ENCODE data around the gene COL25A1.
"Not testable (repeated sequence)": the region's sequence is repeated elsewhere in the genome, so short reads cannot be mapped to it uniquely, and the experiment has no call there.

COL25A1 gene

GRCh38 chr4:108903464-108904221 is 398.8 kb downstream of the COL25A1 start:
- no peak for DNase-seq (ENCODE audit: low spot score)

- DNase-seq (ENCODE audit: low spot score): no peak
Measured at GRCh38 chr4:108902769-108903168, 399.7 kb downstream of the COL25A1 start.

DNA sequence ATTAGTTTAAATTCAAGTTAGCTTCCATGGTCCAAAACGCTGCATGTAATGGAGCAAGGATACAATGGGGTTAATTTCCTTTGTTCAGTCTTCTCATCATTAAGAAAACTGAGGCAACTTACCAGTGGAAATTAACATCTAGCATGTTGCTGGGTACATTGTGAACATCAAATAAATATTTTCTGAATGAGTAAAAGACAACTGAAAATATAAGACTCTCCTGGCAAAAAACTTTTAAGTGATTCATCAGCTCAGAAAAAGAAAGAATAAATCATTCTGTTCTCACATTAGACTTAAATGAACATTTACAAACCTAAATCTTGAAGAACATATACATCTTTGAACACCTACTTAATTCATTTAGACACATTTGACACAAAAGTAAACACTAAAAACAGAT is 401.2 kb downstream of the COL25A1 start:
- DNase-seq (ENCODE audit: low spot score): no peak

GRCh38 chr4:108900018-108900580 is 402.4 kb downstream of the COL25A1 start:
- DNase-seq (ENCODE audit: low spot score): no peak

DNA sequence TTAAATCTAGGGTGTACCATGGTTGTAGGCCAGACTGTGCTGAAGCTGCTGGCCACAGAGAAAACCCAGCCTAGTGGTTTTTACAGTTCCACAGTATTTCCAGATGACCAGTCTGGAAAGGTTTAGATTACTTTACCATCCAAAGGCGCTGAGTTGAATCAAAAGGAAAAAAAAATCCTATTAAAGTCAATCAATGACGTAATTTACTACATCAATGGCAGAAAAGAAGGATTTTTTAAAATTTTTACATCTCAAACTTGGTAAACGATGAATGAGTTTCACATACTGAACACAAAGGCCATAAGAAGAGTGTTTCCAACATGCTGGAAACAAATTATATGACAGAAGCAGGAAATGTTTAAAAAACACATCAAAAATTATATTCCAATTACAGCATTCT is 409.0 kb downstream of the COL25A1 start:
- no peak for DNase-seq (ENCODE audit: low spot score)

- DNase-seq (ENCODE audit: low spot score): no peak
Measured at GRCh38 chr4:108891896-108892590, 410.4 kb downstream of the COL25A1 start.

GRCh38 chr4:108890484-108890881 is 412.0 kb downstream of the COL25A1 start:
- DNase-seq (ENCODE audit: low spot score): no peak

- no peak for DNase-seq (ENCODE audit: low spot score)
Measured at GRCh38 chr4:108889696-108890483, 412.6 kb downstream of the COL25A1 start.

- no peak for DNase-seq (ENCODE audit: low spot score)
Measured at GRCh38 chr4:108888769-108889168, 413.7 kb downstream of the COL25A1 start.

DNA sequence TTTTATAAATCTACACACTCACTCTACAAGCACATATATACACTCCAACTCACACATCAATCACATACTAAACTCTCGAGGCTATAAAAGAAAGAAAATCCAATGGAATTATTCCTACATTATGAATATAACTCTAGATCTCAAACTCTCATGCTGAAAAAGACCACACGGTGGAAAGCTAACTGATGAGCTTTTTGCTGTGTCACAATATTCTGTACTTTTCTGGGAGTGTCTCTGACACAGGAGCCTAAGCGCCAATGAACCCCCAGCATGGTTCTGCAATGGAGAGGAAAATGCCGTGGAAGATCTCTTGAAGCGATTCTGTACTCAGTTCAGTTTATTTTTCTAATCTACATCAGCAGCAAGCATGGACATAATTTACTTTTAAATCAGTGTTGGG is 415.4 kb downstream of the COL25A1 start:
- no peak for DNase-seq (ENCODE audit: low spot score)

DNA sequence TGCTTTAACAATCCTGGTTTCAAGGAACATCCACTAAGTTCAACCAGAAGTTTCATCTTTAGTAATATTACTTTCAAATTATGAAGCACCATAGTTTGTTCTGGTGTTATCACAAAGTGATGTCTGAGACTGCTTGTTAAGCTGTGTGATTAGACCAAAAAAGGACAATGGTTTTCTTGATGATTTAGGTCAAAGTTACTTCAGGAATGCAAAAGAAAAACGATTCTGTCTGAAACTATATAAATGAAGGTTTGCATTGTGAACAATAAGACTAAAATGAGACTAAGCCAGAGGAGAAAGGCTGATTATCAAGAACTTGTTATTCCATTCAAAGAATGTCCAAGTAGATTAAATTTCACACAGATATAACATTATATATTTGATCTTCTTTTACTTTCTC is 417.2 kb downstream of the COL25A1 start:
- no peak for DNase-seq (ENCODE audit: low spot score)

DNA sequence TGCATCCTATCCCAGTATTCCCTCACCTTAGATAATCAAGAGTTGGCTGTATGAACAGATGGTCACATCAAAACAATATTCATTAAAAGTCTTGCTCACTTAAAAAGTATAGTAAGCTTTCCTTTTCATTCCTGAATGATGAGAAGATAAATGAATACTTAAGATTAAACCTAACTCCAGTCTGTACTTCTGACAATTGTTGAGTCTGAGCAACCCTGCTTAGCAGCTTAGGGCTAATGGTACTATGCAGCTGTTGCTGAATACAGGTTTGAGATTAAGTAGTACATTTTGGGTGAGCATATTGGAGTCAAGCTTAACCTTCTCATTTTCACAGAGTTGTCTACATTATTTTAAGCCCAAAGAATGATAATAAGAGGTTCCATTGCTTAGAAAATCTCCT is 417.9 kb downstream of the COL25A1 start:
- no peak for DNase-seq (ENCODE audit: low spot score)

DNA sequence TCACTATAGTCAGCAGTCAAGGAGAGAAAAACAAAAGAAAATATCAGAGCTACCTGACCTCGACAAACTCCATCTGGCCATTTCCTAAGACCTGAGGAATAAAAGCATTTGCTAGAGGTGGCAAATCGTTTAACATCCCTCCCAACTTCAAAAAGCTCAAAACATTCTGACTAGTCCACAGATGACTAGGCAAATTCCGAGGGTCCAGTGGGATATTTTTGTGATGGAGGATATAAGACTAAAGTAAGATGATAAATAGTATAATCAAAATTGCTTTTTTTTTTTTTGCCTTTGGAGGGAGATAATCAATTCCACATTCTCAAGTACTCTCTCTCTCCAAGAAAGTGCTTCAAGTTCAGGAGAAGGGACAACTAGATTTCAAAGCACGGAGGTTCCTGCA is 420.5 kb downstream of the COL25A1 start:
- DNase-seq (ENCODE audit: low spot score): no peak

- no peak for DNase-seq (ENCODE audit: low spot score)
Measured at GRCh38 chr4:108881190-108881589, 421.3 kb downstream of the COL25A1 start.

DNA sequence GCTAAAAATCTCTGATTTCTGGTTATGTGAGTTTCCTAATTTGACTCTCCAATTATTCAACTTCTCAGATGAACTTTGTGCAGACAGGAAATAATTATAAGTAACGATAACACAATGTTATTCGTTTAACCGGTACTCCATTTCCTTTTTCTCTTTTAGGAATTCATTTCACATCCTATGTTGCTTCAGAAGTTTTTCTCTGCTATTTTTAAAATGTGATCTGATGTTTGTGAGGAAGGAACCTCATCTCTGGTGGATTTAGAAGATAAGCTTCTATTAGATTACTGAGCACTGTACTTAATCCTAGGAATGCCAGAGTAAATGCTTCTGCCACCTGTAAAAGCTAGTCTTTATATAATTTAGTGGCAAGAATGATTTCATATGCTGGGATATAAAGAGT is 423.7 kb downstream of the COL25A1 start:
- DNase-seq (ENCODE audit: low spot score): no peak

DNA sequence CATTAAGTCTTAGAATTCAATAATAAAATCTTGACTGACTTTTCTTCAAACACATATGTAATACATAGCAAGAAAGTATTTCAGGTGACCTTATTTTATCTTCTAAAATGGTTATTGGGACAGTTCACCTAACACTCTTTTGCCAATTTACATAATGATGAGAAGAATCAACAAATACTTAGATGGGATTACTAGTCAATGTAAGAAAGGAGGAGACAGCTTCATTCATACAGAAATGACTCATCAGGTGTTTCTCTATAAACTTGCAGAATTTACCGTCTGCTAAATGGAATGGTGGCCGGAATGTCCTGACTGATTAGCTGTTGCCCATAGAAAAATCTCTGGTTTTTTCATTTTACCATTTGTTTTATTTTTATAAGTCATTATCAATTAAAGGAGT is 424.6 kb downstream of the COL25A1 start:
- DNase-seq (ENCODE audit: low spot score): no peak

GRCh38 chr4:108874806-108875205 is 427.7 kb downstream of the COL25A1 start:
- DNase-seq (ENCODE audit: low spot score): no peak

- DNase-seq (ENCODE audit: low spot score): not testable (repeated sequence)
Measured at GRCh38 chr4:108869970-108870369, 432.5 kb downstream of the COL25A1 start.

GRCh38 chr4:108868606-108869227 is 433.7 kb downstream of the COL25A1 start:
- no peak for DNase-seq (ENCODE audit: low spot score)

DNA sequence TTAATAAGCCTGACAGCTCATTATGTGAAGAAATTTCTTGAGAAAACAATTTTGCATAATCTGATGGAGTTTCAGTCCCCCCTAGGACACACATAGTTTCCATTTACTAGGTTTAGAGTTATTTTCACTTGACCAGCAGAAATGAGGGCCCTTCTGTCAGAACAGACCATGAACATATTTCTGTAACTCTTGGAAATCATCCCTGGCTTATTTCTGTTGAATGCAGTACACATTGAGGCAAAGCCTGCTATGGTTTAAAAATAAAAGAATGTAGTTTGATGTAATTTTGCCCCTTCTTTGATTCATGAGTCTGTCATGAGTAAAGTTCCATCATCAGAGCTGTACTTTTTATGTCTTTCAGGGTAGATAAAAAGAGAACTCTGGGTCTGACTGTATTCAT is 435.0 kb downstream of the COL25A1 start:
- DNase-seq (ENCODE audit: low spot score): no peak

DNA sequence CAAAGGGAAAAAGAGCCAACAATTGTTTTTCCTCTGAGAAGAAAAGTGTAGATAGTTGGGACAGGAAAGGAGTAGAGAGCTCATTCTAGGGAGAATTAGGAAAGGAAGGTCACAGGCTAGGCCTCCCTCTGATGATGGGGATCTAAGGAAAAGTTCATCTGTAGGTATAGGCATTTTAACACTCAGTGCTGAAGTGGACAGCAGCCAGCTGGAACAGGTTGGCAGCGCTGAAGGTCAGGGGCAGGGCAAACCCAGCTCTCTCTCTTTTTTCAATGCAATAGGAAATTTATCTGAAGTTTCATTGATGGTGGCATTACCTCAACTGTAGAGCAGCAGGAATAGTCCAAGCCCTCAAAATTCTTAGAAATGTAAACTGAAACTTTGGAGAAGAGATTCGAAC is 441.1 kb downstream of the COL25A1 start:
- DNase-seq (ENCODE audit: low spot score): no peak

GRCh38 chr4:108854786-108855185 is 447.7 kb downstream of the COL25A1 start:
- DNase-seq (ENCODE audit: low spot score): no peak

All from HuH-7.5 (cell line).